HL-60 (cell line): ENCODE measurements around the gene FOXF1.

ENCODE experiments used
- DNase-seq, 2 experiments: peaks; one replicate each; pipeline ENCODE4 v3.0.0-alpha.2; 2010 to 2020; ENCODE audit warnings: low read depth in 1 of 2, low spot score in 1 of 2
- H3K27ac ChIP-seq: fragments of 250-450 bp; sonication (Bioruptor Pico); replicated peaks from 2 replicates; pipeline ENCODE4 v1.5.1; 2020; ENCODE audit warnings: mild to moderate bottlenecking, moderate library complexity
- H3K27me3 ChIP-seq: fragments of 250-450 bp; sonication (Bioruptor Pico); 2 replicates; pipeline ENCODE4 v1.5.1; 2021; ENCODE audit warnings: mild to moderate bottlenecking, moderate library complexity; ENCODE audit not compliant: insufficient read depth, poor library complexity, severe bottlenecking
- H3K4me3 ChIP-seq: replicated peaks from 2 replicates; pipeline ENCODE4 v1.5.1; 2011; ENCODE audit warnings: mild to moderate bottlenecking, control low read depth, low read length; ENCODE audit not compliant: insufficient read depth
- CTCF ChIP-seq: IDR thresholded peaks from one replicate; pipeline ENCODE4 v1.5.1; 2011; ENCODE audit warnings: low read length, control low read depth, inconsistent platforms; ENCODE audit not compliant: insufficient read depth
- GABPA ChIP-seq: IDR thresholded peaks from 2 replicates; pipeline ENCODE4 v1.6.1; 2012; ENCODE audit warnings: low read depth
- POLR2AphosphoS5 ChIP-seq: IDR thresholded peaks from 2 replicates; pipeline ENCODE4 v1.6.1; 2012; ENCODE audit warnings: low read depth
- REST ChIP-seq: IDR thresholded peaks from 2 replicates; pipeline ENCODE4 v1.6.1; 2012; ENCODE audit warnings: low read depth; ENCODE audit not compliant: insufficient replicate concordance
- SPI1 ChIP-seq: IDR thresholded peaks from 2 replicates; pipeline ENCODE4 v1.6.1; 2012; ENCODE audit warnings: low read depth, mild to moderate bottlenecking, borderline replicate concordance

The FOXF1 gene

GRCh38 chr16:86550281-86550680 is 40.0 kb downstream of the FOXF1 start:
- H3K27me3 ChIP-seq = no peaks in the 10 kb centered on the region
- TF ChIP-seq POLR2AphosphoS5 = no peak
- no peak for TF ChIP-seq CTCF
- H3K4me3 ChIP-seq = no peak overlapping the region
- DNase-seq = no peak
- H3K27ac ChIP-seq = no peak overlapping the region

- DNase-seq = no peak
- Histone ChIP-seq H3K27me3 (no peaks in the 10 kb centered on the region), H3K27ac (no peak overlapping the region), H3K4me3 (no peak overlapping the region)
- TF ChIP-seq CTCF = no peak
- no peak for TF ChIP-seq GABPA
- TF ChIP-seq SPI1 = no peak
- TF ChIP-seq REST = no peak
- no peak for TF ChIP-seq POLR2AphosphoS5
Observed at GRCh38 chr16:86553356-86553755, 43.0 kb downstream of the FOXF1 start.

- TF ChIP-seq SPI1 = no peak
- TF ChIP-seq GABPA = no peak
- no peak for TF ChIP-seq REST
- TF ChIP-seq CTCF = no peak
- TF ChIP-seq POLR2AphosphoS5 = no peak
- Histone ChIP-seq H3K27ac (peak overlapping the region; percentile 80), H3K27me3 (no peaks in the 10 kb centered on the region), H3K4me3 (peak overlapping the region; percentile 75)
- DNase-seq = no peak
Observed at GRCh38 chr16:86554599-86554916, 44.2 kb downstream of the FOXF1 start.

GRCh38 chr16:86554917-86555703 is 44.8 kb downstream of the FOXF1 start, which contains the start of gene MTHFSD:
MTHFSD (minus strand) TSS chr16:86555235; CDS start chr16:86555184, 51 bp downstream.
- no peak for TF ChIP-seq REST
- TF ChIP-seq POLR2AphosphoS5 = 0 out of 2 replicates have a peak, but pooled peaks have one; percentile 23
- DNase-seq = peak; percentile 70 to 73
- H3K4me3 ChIP-seq = peak within 1 kb of the TSS; percentile 75
- peak within 1 kb of the TSS; percentile 80 for H3K27ac ChIP-seq
- H3K27me3 ChIP-seq = no peaks in the 10 kb centered on the region
